Stimulated activated naive CD8-positive, alpha-beta T cell treated with anti-CD3 and anti-CD28 coated beads, Interleukin-15, Interleukin-2, amounts not matched to agents 100 ng/mL and 50 ng/mL, for 24 hours (primary cell): ENCODE data around the gene MAPK12.

Experiments
- H3K27ac Mint-ChIP-seq: one replicate; pipeline ENCODE4 v1.8.0; 2021; ENCODE audit warnings: mild to moderate bottlenecking, mixed read lengths
- H3K27me3 Mint-ChIP-seq: one replicate; pipeline ENCODE4 v1.8.0; 2021; ENCODE audit warnings: mixed read lengths
- H3K36me3 Mint-ChIP-seq: one replicate; pipeline ENCODE4 v1.8.0; 2021; ENCODE audit warnings: low read depth, mixed read lengths
- H3K4me1 Mint-ChIP-seq: one replicate; pipeline ENCODE4 v1.8.0; 2021; ENCODE audit warnings: low read depth, mixed read lengths
- H3K4me3 Mint-ChIP-seq: one replicate; pipeline ENCODE4 v1.8.0; 2021; ENCODE audit warnings: mild to moderate bottlenecking, mixed read lengths
- H3K9me3 Mint-ChIP-seq: one replicate; pipeline ENCODE4 v1.8.0; 2021; ENCODE audit warnings: mixed read lengths

MAPK12 gene

DNA sequence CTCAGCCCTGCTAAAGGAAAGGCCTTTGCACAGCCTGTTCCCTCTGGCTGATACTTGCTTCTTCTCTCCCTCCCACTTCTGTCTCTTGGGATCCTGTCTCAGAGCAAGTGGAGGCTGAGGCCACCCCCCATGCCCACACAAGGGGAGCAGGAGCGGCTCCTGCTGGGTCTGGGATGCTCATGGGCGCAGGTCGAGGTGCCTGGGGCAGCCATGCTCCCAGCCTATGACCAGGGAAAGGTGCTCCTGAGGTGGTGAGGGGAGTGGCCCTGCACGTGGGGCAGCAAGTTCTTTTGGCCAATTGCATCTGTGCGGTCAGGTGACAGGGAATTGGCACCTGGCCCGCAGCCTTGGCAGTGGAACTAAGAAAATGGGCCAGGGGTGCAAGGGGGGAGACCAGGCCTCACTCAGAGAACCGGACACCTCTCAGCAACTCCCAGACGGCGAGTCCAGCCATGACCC is 7.2 kb upstream of the MAPK12 start:
- no peaks in the 10 kb centered on the region for H3K27me3 Mint-ChIP-seq
- peaks cover 12% of the 10 kb centered on the region for H3K4me1 Mint-ChIP-seq
- peak overlapping the region; percentile 7 for H3K4me3 Mint-ChIP-seq
- no peaks in the 10 kb centered on the region for H3K9me3 Mint-ChIP-seq
- no peak overlapping the region for H3K27ac Mint-ChIP-seq
- H3K36me3 Mint-ChIP-seq: no peaks in the 10 kb centered on the region

DNA sequence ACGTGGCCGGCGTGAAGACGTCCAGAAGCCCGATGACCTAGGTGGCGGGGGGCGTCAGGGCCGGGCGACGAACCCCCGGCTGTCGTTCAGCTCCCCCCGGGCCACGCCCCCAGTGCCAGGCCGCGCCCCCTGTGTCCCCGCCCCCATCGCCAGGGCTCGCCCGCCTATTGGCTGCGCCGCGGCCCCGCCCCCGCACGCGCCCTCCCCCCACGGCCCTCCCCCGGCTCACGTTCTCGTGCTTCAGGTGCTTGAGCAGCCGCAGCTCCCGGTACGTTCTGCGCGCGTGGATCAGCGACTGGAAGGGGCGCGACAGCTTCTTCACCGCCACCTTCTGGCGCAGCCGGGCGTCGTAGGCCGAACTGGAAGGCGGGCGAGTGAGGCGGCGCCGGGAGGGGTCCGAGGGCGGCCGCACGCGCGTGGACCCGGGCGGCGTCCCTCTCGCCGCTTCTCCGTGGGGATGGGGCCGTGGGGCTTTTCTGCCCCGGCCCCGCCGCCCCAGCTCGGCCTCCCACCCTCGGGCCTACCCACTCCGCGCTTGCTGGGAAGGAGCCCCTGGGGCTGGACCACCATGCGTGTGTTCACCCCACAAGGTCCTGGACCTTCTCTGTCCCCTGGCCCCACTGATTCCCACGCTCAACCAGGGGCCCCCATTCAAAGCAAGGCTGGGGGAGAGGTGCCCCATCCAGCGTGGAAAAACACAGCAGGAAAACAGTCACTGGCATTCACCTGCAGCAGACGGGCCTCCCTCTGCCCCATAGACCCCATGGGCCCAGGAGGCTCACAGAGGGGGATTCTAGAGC is 6.3 kb upstream of the MAPK12 start:
- no peak overlapping the region for H3K27ac Mint-ChIP-seq
- H3K36me3 Mint-ChIP-seq: no peaks in the 10 kb centered on the region
- no peak overlapping the region for H3K4me3 Mint-ChIP-seq
- peaks cover 1% of the 10 kb centered on the region for H3K27me3 Mint-ChIP-seq
- no peaks in the 10 kb centered on the region for H3K9me3 Mint-ChIP-seq
- peaks cover 11% of the 10 kb centered on the region for H3K4me1 Mint-ChIP-seq

DNA sequence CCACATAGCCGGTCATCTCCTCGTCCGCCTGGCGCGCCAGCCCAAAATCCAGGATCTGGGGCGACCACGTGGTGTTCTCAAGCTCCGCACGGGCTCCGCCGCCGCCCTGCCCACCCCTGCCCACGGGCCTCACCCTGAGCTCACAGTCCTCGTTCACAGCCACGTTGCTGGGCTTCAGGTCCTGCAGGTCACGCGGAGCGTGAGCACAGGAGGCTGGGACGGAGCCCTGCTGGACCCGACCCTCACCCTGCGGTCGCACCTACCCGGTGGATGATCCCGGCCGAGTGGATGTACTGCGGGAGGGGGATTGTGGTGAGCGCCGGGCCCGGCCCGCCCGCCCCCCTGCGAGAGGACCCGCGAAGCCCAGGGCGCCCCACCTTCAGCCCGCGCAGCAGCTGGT is 5.5 kb upstream of the MAPK12 start:
- Mint-ChIP-seq H3K4me3 (no peak overlapping the region), H3K27me3 (peaks cover 9% of the 10 kb centered on the region), H3K4me1 (peaks cover 17% of the 10 kb centered on the region), H3K9me3 (no peaks in the 10 kb centered on the region), H3K27ac (no peak overlapping the region), H3K36me3 (no peaks in the 10 kb centered on the region)

DNA sequence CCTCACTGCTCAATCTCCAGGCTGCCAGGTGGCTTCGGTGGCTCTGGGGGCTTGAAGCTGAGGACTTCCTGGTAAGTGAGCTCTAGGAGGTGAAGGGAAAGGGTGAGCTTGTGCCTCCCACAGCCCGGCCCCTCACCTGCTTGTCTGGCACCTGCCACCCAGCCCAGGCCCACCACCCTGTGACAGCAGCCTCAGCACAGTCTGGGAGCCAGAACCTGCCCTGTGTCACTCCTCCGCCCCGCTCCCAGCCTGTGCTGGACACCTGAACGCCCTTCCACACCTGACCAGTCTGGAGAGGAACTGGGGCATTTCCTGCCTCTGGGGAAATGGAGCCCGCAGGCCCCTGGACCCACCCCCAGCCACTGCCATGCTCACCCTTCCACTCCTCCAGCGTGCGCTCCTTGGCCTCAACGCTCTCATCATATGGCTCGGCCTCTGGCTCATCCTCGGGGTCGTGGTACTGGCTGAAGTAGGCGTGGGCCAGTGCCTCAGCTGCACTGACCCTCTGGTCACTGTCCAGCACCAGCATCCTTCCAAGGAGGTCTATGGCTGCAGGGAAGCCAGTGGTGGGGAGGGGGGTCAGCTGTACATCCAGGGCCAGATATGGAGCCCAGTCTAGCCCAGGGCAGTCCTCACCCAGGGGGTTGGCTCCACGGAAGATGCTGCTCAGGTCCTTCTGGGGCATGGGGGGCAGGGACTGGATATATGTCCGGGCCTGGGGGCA is 3.6 kb upstream of the MAPK12 start:
- Mint-ChIP-seq H3K36me3 (no peaks in the 10 kb centered on the region), H3K4me1 (peaks cover 10% of the 10 kb centered on the region), H3K9me3 (no peaks in the 10 kb centered on the region), H3K4me3 (no peak overlapping the region), H3K27ac (no peak overlapping the region), H3K27me3 (peaks cover 10% of the 10 kb centered on the region)

DNA sequence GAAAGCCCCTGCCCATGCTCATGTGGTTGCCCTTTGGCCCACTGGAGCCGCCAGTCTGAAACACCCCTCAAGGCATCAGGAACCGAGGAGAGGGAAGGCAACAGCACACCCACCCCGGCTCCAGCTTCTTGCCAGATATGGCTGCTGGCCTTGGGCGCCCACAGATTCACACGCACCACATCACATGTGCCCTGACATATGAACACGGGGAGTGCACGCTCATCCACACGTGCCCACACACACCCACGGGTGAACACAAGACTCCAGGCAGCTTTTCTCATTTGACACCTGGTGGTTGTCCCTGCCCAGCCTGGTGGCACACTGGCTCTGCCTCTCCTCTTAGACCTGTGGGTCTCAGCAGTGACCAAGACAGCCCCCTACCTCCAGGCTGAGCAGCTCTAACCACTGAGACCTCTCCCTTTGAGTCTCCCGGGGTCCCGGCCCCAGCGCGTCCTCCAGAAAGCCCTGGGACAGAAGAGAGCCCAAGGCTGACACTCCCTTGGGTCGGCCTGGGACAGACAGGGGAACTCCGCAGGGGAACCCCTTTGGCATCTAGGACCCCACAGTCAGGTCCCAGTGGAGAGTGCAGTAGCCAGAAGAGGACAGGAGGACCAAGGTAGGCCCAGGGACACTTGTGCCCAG is 2.7 kb upstream of the MAPK12 start:
- Mint-ChIP-seq H3K27me3 (peaks cover 10% of the 10 kb centered on the region), H3K9me3 (no peaks in the 10 kb centered on the region), H3K36me3 (no peaks in the 10 kb centered on the region), H3K27ac (no peak overlapping the region), H3K4me1 (peaks cover 10% of the 10 kb centered on the region), H3K4me3 (no peak overlapping the region)

DNA sequence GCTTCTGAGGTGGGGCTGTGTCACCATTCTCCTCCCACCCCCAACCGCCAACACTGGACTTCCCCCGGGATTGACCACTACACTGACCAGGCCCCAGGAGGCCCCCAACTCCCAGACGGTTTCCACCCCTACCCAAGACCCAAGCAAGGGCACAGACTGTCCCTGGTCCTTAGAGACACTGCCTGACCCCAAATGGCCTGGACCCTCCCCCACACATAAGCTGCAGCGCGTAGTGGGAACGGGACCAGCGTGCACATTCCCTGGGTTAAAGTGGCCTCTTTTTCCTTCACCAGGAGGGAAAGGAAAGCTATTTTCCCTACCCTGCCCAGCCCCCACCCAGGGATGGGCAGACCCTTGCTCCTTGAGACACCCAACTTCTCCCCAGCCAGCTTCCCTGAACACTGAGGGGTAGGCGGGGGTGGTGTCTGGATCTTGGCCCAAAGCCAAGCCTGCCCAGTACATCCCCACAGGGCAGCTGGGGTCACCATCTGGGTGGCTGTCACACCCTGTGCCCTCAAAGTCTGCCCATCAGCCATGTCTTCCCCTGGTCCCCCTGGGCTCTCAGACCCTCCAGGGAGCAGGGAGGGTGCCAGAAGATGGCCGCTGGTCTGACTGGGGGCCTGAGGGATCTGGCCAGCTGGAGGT is 1.6 kb upstream of the MAPK12 start:
- H3K9me3 Mint-ChIP-seq: no peaks in the 10 kb centered on the region
- no peak overlapping the region for H3K4me3 Mint-ChIP-seq
- H3K4me1 Mint-ChIP-seq: peaks cover 7% of the 10 kb centered on the region

DNA sequence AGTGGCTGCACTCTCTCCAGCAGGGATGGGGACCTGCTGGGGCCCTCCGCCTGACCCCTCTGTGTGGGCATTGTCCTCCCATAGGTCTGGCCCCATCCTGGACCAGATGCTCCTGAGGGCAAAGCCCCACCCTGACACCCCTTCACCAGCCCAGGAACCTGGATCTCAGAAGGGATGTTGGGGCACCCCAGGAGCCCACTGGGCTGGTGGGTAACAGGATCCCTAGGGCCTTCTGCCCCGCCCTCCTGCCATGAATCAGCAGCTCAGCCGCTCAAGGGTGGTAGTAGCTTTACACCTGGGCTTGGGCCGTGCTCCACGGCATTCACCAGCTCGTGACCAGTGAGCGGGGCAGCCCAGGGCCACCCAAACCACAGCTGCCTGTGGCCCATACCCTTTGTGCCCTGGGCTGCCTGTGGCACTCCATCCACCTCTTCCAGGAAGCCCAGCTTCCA is 1.0 kb upstream of the MAPK12 start:
- H3K4me1 Mint-ChIP-seq: peaks cover 7% of the 10 kb centered on the region

More for the DNA sequence above, 1.6 kb upstream of the MAPK12 start:
- no peaks in the 10 kb centered on the region for H3K36me3 Mint-ChIP-seq
- H3K27me3 Mint-ChIP-seq: peaks cover 10% of the 10 kb centered on the region
- no peak overlapping the region for H3K27ac Mint-ChIP-seq

DNA sequence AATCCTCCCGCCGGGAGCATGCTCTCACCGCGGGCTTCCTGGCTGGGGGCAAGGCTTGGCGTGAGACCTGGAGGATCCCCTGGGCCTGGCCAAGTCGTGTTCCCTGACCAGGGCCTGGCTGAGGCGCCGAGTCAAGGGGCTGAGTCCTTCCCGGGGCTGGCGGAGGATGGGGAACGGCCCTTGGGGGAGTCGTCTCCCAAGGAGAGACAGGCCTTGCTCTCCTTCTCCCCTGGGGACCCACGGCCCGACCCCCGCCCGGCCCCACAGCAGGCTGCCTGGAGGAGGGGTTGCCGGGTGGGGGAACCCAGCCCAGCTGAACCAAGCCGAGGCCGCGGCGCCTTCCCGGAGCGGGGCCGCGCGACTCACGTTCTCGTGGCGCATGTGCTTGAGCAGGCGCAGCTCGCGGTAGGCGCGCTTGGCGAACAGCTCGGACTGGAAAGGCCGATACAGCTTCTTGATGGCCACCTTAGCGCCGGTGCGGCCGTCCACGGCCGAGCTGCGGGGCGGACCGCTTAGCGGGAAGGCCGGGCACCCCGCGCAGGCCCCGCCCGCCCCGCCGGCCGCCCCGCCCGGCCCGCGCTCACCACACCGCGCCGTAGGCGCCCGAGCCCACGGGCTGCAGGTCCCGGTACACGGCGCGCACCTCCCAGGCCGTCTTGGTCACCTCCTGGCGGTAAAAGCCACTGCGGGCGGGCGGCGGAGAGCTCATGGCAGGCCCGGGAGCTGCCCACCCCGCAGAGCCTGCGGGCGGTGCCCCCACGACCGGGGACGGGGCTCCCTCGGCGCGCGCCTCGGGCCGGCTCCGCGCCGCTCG is 475 bp downstream of the MAPK12 start:
- H3K4me3 Mint-ChIP-seq: peak overlapping the region; percentile 23
- no peaks in the 10 kb centered on the region for H3K36me3 Mint-ChIP-seq
- H3K27me3 Mint-ChIP-seq: peaks cover 10% of the 10 kb centered on the region
- H3K9me3 Mint-ChIP-seq: no peaks in the 10 kb centered on the region
- peaks cover 7% of the 10 kb centered on the region for H3K4me1 Mint-ChIP-seq
- H3K27ac Mint-ChIP-seq: no peak overlapping the region

More for the DNA sequence above, 1.0 kb upstream of the MAPK12 start:
- Mint-ChIP-seq H3K9me3 (no peaks in the 10 kb centered on the region), H3K27ac (no peak overlapping the region), H3K4me3 (peak overlapping the region; percentile 63), H3K27me3 (peaks cover 10% of the 10 kb centered on the region), H3K36me3 (no peaks in the 10 kb centered on the region)

DNA sequence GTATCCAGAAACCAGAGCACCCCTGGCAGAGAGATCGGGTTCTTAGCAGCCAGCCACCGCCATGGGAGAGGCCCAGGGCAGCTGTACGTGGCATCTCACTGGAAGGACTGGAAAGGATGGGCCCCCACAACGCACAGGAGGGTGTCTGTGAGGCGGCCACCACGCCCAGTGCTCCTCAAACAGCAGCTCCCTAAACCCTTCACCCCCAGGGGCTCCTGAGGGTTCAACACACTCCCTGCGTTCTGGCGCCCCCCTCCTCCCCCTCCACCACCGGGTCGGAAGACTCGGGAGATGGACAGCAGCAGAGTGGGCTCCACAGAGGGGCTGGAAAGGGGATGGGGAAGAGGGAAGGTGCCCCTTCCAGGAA is 1.1 kb downstream of the MAPK12 start:
- Mint-ChIP-seq H3K27ac (no peak overlapping the region), H3K27me3 (peaks cover 10% of the 10 kb centered on the region), H3K36me3 (no peaks in the 10 kb centered on the region), H3K4me3 (peak overlapping the region; percentile 23), H3K4me1 (peaks cover 7% of the 10 kb centered on the region), H3K9me3 (no peaks in the 10 kb centered on the region)

DNA sequence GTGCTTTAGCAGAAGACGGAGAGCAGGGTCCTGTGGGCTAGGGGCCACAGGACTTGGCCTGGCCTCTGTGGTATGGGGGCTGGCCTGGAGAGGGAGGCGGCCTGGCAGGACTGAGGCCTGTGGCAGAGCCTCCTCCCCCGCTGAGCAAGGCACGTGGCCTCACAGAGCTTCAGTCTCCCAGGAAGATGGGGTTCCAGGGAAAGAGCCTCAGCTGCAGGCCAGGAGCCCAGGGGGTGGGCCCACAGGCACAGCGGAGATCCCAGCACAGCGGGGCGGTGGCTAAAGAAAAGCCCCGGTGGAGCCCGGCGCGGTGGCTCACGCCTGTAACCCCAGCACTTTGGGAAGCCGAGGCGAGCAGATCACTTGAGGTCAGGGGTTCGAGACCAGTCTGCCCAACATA is 2.2 kb downstream of the MAPK12 start:
- H3K27ac Mint-ChIP-seq: no peak overlapping the region
- H3K9me3 Mint-ChIP-seq: no peaks in the 10 kb centered on the region
- peaks cover 10% of the 10 kb centered on the region for H3K27me3 Mint-ChIP-seq
- H3K4me1 Mint-ChIP-seq: peaks cover 7% of the 10 kb centered on the region
- H3K4me3 Mint-ChIP-seq: no peak overlapping the region
- no peaks in the 10 kb centered on the region for H3K36me3 Mint-ChIP-seq

DNA sequence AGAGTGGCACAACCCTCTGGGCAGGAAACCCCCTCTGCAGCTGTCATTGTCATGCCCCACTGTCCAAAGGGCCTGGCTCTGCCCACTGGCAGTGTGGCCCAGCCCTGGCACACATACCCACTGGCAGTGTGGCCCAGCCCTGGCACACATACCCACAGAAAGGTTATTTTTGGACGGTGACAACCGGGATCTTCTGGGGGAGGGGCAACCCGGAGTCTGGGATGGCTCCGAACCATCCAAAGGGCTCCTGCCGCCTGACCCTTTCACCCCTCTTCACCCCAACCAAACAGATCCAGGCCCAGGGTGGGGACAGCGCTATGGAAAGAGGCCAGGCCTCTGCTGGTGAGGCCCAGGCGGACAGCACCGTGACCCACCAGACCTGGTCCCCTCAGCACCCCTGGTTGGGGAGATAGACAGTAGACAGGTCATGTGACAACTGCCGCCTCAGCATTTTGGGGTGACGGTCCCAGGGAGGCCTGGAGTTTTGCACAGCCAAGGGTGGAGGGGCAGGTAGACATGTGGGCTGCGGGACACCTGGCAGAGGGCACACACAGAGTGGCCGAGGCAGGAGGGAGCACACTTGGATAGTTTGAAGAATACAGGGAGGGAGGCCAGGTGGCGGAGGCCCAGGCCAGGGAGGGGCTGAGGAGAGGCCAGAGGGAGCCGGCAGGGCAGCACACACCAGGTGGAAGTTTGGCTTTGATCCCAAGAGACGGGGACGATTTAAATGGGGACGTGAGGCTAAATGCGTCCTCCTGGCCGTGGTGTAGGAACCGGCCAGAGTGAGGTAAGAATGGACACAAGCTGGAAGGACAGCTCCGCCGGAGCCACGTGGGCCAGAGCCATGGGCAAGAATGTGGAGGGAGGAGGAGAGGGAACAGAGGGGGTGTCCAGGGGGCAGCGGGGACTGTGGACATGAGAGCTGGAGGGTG is 2.9 kb downstream of the MAPK12 start:
- H3K4me3 Mint-ChIP-seq: no peak overlapping the region
- no peaks in the 10 kb centered on the region for H3K36me3 Mint-ChIP-seq
- no peaks in the 10 kb centered on the region for H3K9me3 Mint-ChIP-seq
- peaks cover 10% of the 10 kb centered on the region for H3K27me3 Mint-ChIP-seq
- no peak overlapping the region for H3K27ac Mint-ChIP-seq
- H3K4me1 Mint-ChIP-seq: peaks cover 7% of the 10 kb centered on the region

DNA sequence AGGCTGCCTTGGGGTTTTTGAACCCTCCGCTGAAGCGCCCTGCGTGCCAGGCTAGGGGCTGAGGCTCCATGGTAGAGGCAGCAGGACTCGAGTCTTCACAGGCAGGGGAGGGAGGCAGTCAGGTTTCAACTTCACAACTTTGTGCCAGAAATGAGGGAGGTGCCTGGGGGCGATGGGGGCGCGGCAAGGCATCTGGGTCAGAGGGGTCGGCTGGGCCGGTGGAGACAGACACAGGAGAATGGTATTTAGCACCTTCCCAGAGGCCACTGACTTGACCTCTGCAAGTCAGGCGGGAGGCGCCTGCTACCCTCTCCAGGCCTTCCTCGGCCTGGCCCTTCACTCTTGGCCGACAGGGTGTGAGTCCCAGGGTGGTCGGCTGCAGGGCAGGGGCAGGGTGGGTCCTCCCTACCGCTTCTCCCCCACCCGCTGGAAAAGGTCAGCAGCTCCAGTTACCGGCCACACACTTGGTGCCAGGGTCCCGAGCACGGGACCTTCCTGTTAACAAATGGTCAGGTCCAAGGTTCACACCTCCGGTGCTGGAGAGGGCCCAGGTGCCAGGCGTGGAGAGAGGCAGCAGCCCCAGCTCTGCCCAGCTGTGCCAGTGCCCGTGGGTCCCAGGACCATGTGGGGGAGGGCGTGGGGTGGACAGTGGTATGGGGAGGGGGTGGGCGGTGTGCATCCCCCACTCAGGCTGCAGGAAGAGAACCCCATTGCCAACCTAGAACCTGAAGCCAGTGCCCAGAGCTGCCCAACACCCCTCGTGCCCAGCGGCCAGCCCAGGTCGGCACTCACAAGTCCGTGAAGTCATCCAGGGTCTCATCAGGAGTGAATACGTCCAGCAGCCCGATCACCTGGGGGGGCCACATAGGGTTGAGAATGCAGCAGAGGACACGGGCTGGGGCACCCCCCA is 3.8 kb downstream of the MAPK12 start:
- H3K4me1 Mint-ChIP-seq: peaks cover 7% of the 10 kb centered on the region
- H3K27me3 Mint-ChIP-seq: peaks cover 8% of the 10 kb centered on the region

More for the DNA sequence above, 3.8 kb downstream of the MAPK12 start:
- no peak overlapping the region for H3K27ac Mint-ChIP-seq
- no peaks in the 10 kb centered on the region for H3K36me3 Mint-ChIP-seq
- no peaks in the 10 kb centered on the region for H3K9me3 Mint-ChIP-seq
- H3K4me3 Mint-ChIP-seq: no peak overlapping the region
